SJSA1 (cell line): ENCODE measurements around the gene SCYGR6. TPM values are rescaled to one million over a fixed set of nuclear protein-coding genes. Genes with fewer than 3 reads are reported as not detected.

Source experiments
- DNase-seq, 2 experiments: peaks; one replicate each; pipeline ENCODE4 v3.0.0-alpha.2; 2015 to 2020; ENCODE audit warnings: low spot score in 2 of 2, low read depth in 1 of 2
- H3K27ac ChIP-seq: fragments of 250-450 bp; sonication (Bioruptor Pico); 2 replicates; pipeline ENCODE4 v1.5.1; 2020; ENCODE audit warnings: mild to moderate bottlenecking, moderate library complexity
- H3K27me3 ChIP-seq: fragments of 250-450 bp; sonication (Bioruptor Pico); replicated peaks from 2 replicates; pipeline ENCODE4 v1.5.1; 2020; ENCODE audit warnings: mild to moderate bottlenecking, moderate library complexity
- H3K36me3 ChIP-seq: fragments of 250-450 bp; sonication (Bioruptor Pico); 2 replicates; pipeline ENCODE4 v1.5.1; 2020; ENCODE audit warnings: mild to moderate bottlenecking
- H3K4me1 ChIP-seq: fragments of 250-450 bp; sonication (Bioruptor Pico); replicated peaks from 2 replicates; pipeline ENCODE4 v1.6.1; 2021; ENCODE audit warnings: mild to moderate bottlenecking
- H3K4me3 ChIP-seq: fragments of 250-450 bp; sonication (Bioruptor Pico); 2 replicates; pipeline ENCODE4 v1.5.1; 2020; ENCODE audit warnings: mild to moderate bottlenecking
- H3K9me3 ChIP-seq: fragments of 250-450 bp; sonication (Bioruptor Pico); replicated peaks from 2 replicates; pipeline ENCODE4 v1.5.1; 2020; ENCODE audit warnings: mild to moderate bottlenecking
- total RNA-seq: library from RNA; depleted of rRNA; stranded (reverse); fragments of >200 nt; shearing (Covaris generic); gene quantifications from 2 replicates; pipeline ENCODE4 v1.2.3, GENCODE V29; 2014; rRNA removed

Gene SCYGR6
- total RNA-seq, 1 experiment from 2014 or later = not detected

DNA sequence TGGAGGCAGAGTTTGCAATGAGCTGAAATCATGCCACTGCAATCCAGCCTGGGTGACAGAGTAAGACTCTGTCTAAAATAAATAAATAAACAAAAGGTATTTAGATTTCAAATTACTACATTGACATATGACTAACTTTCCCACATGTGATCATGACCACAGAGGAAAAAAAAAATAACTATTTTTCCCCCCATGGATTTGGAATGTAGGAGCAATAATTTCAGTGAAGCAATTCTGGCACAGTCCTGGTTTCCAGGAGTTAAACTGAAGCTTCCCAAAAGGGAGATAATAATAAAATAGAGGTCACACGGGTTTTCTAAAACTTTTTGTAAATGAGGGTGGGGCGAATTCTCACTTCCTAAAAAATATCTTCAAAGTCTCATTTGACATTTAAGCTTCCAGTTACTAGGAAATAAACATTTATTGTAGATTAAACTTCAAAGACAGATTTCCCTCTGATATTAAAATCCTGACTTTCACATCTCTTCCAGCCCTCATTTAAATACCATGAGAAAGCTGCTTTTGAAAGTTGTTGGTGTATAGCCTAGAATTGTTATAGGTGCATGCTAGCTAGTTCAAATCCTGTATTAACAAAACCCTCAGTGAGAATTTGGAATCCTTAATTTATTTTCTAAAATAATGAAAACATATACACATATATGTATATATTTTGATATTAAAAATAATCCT lies 27.4 kb downstream of the SCYGR6 start:
- H3K27ac ChIP-seq = no peak overlapping the region
- H3K36me3 ChIP-seq = no peaks in the 10 kb centered on the region
- no peaks in the 10 kb centered on the region for H3K27me3 ChIP-seq
- no peaks in the 10 kb centered on the region for H3K9me3 ChIP-seq
- DNase-seq = no peak
- H3K4me1 ChIP-seq = no peaks in the 10 kb centered on the region
- H3K4me3 ChIP-seq = no peak overlapping the region

DNA sequence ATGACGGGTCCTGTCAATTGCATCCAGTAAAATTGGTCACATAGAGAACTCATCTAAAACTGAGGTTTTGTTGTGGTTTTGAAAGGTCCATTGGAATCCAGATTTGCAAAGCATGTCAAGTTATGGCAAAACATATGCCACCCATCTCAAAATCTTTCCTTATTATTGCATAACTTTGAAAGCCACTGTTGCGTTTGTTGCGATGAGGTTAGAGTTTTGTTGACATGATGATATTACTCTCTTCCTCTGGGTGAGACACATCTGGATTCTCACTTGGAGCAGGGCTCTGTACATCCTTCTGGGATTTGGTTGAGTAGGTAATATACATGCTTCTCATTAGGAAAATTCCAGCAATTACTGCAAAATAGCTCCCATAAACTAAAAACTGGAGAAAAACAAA lies 37.4 kb downstream of the SCYGR6 start:
- no peak overlapping the region for H3K4me3 ChIP-seq
- no peaks in the 10 kb centered on the region for H3K9me3 ChIP-seq
- no peaks in the 10 kb centered on the region for H3K4me1 ChIP-seq
- no peaks in the 10 kb centered on the region for H3K36me3 ChIP-seq
- H3K27ac ChIP-seq = no peak overlapping the region
- H3K27me3 ChIP-seq = no peaks in the 10 kb centered on the region; the same call in 1 of the 2 replicates
- DNase-seq = no peak

DNA sequence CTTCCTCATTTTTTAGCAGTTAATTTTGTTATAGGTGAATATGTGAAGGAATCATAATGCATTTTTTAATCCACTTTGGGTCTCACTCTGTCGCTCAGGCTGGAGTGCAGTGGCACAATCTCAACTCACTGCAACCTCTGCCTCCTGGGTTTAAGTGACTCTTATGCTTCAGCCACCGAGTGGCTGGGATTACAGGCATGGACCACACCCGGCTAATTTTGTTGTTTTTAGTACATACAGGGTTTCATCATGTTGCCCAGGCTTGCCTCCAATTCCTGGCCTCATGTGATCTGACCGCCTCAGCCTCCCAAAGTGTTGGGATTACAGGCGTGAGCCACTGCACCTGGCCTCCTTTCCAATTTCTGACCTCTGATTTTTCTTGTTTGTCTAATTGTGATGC lies 40.3 kb downstream of the SCYGR6 start:
- H3K27ac ChIP-seq = no peak overlapping the region
- no peaks in the 10 kb centered on the region for H3K9me3 ChIP-seq
- H3K4me3 ChIP-seq = no peak overlapping the region
- no peaks in the 10 kb centered on the region for H3K4me1 ChIP-seq
- DNase-seq = no peak
- no peaks in the 10 kb centered on the region for H3K36me3 ChIP-seq
- no peaks in the 10 kb centered on the region; the same call in 1 of the 2 replicates for H3K27me3 ChIP-seq

DNA sequence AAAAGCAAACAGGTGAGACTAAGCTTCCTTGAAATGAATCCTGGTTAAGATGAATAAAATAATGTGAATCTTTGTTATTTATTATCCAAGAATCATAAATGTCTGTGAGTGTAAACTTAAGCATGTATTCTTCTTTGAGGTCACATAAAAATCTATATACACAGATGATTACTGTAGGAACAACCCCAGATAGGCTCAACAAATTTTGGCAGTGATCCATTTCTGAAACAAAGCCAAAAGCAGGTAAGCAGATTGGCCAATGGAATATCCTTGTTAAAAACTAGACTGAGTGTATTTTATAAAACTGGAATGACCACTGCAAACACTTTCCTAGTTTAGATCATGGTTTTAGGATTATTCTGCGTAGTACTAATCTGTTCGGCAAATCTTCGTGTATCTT lies 46.6 kb downstream of the SCYGR6 start:
- H3K36me3 ChIP-seq = no peaks in the 10 kb centered on the region
- no peak overlapping the region for H3K4me3 ChIP-seq
- no peaks in the 10 kb centered on the region for H3K9me3 ChIP-seq
- DNase-seq = no peak
- H3K4me1 ChIP-seq = no peaks in the 10 kb centered on the region
- H3K27ac ChIP-seq = no peak overlapping the region
- no peaks in the 10 kb centered on the region for H3K27me3 ChIP-seq

DNA sequence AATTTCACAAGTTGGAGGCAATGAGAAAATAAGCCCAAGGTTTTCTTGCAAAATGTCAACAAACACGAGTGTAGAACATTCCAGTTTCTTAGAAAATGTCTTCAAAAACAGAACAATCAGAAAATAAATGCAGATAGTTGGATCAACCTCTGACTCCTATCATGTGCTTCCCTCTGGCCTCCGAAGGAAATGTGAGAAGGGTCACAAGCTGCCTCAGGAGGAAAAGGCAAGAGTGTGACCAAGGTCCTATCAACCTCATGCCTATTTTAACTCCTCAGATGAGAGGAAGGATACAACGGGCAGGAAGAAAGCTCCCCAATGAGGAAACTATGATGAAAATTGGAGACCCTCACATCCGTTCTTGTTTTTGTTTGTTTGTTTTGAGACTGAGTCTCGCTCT lies 50.1 kb downstream of the SCYGR6 start:
- H3K4me3 ChIP-seq = no peak overlapping the region
- no peaks in the 10 kb centered on the region for H3K36me3 ChIP-seq
- no peaks in the 10 kb centered on the region for H3K9me3 ChIP-seq
- DNase-seq = no peak
- H3K27ac ChIP-seq = no peak overlapping the region
- no peaks in the 10 kb centered on the region for H3K4me1 ChIP-seq
- H3K27me3 ChIP-seq = no peaks in the 10 kb centered on the region

Other genes starting within 250 kb of the SCYGR6 start
- not detected in 2 replicates for gene SCYGR2, start 125.9 kb downstream of the SCYGR6 start, total RNA-seq
- gene SCYGR3, start 109.9 kb downstream of the SCYGR6 start, total RNA-seq = not detected in 2 replicates
- not detected in 2 replicates for gene SCYGR4, start 107.3 kb downstream of the SCYGR6 start, total RNA-seq
- gene SCYGR5, start 58.0 kb downstream of the SCYGR6 start, total RNA-seq = not detected in 2 replicates
- not detected in 2 replicates for gene SLC19A3, start 6.7 kb downstream of the SCYGR6 start, total RNA-seq
- gene SCYGR7, start 3.6 kb upstream of the SCYGR6 start, total RNA-seq = not detected in 2 replicates
- not detected in 2 replicates for gene SCYGR8, start 21.1 kb upstream of the SCYGR6 start, total RNA-seq
- gene CCL20, start 89.1 kb upstream of the SCYGR6 start, total RNA-seq = not detected in 2 replicates
- 0.16 TPM in 2 replicates for gene DAW1, start 146.9 kb upstream of the SCYGR6 start, total RNA-seq